GM23248 (cell line): Measurements from ENCODE around the gene C9orf85. TPM values are rescaled to one million over a fixed set of nuclear protein-coding genes. Genes with fewer than 3 reads are reported as not detected.
A peak's percentile ranks its signal among the peaks of the same experiment; 100 is the strongest.

Source experiments
- DNase-seq: peaks from one replicate; pipeline ENCODE4 v3.0.0-alpha.2; 2015
- H2AFZ ChIP-seq: fragments of 200-600 bp; sonication (generic); 2 replicates; pipeline ENCODE4 v1.6.1; 2016; ENCODE audit warnings: antibody characterized with exemption
- H3F3A ChIP-seq: fragments of 200-600 bp; sonication (generic); 2 replicates; pipeline ENCODE4 v1.6.1; 2016; ENCODE audit warnings: mild to moderate bottlenecking, antibody characterized with exemption, mixed run types; ENCODE audit not compliant: insufficient read depth
- H3K27ac ChIP-seq: fragments of 200-600 bp; sonication (generic); 2 replicates; pipeline ENCODE4 v1.5.1; 2016; ENCODE audit warnings: mild to moderate bottlenecking
- H3K27me3 ChIP-seq: fragments of 200-600 bp; sonication (generic); replicated peaks from 2 replicates; pipeline ENCODE4 v1.6.1; 2016; ENCODE audit warnings: mild to moderate bottlenecking; ENCODE audit not compliant: insufficient read depth
- H3K36me3 ChIP-seq: fragments of 200-600 bp; sonication (generic); 2 replicates; pipeline ENCODE4 v1.6.1; 2016; ENCODE audit warnings: low read depth, mild to moderate bottlenecking
- H3K4me1 ChIP-seq: fragments of 200-600 bp; sonication (generic); 2 replicates; pipeline ENCODE4 v1.6.1; 2016; ENCODE audit warnings: mild to moderate bottlenecking; ENCODE audit not compliant: insufficient read depth
- H3K4me2 ChIP-seq: fragments of 200-600 bp; sonication (generic); one replicate; pipeline ENCODE4 v1.6.1; 2016; ENCODE audit warnings: mild to moderate bottlenecking; ENCODE audit not compliant: unreplicated experiment
- H3K4me3 ChIP-seq: fragments of 200-600 bp; sonication (generic); 2 replicates; pipeline ENCODE4 v1.5.1; 2016; ENCODE audit warnings: mild to moderate bottlenecking
- H3K79me2 ChIP-seq: fragments of 200-600 bp; sonication (generic); 2 replicates; pipeline ENCODE4 v1.6.1; 2016; ENCODE audit warnings: mild to moderate bottlenecking; ENCODE audit not compliant: insufficient read depth
- H3K9ac ChIP-seq: fragments of 200-600 bp; sonication (generic); 2 replicates; pipeline ENCODE4 v1.6.1; 2016; ENCODE audit warnings: mild to moderate bottlenecking
- H3K9me2 ChIP-seq: fragments of 200-600 bp; sonication (generic); 2 replicates; pipeline ENCODE4 v1.6.1; 2016; ENCODE audit warnings: mixed run types, mild to moderate bottlenecking, moderate library complexity; ENCODE audit not compliant: insufficient read depth
- H3K9me3 ChIP-seq: fragments of 200-600 bp; sonication (generic); one replicate; pipeline ENCODE4 v1.6.1; 2017; ENCODE audit warnings: low read depth
- H4K20me1 ChIP-seq: fragments of 200-600 bp; sonication (generic); 2 replicates; pipeline ENCODE4 v1.6.0; 2016; ENCODE audit not compliant: insufficient read depth
- EZH2 ChIP-seq: fragments of 200-600 bp; sonication (generic); IDR thresholded peaks from 2 replicates; pipeline ENCODE4 v1.6.1; 2018; ENCODE audit warnings: antibody characterized with exemption, mild to moderate bottlenecking; ENCODE audit not compliant: insufficient read depth, poor library complexity, severe bottlenecking
- EZH2phosphoT487 ChIP-seq: fragments of 200-600 bp; sonication (generic); IDR thresholded peaks from 2 replicates; pipeline ENCODE4 v1.6.1; 2018; ENCODE audit warnings: antibody characterized with exemption, moderate library complexity, mild to moderate bottlenecking, low read depth; ENCODE audit not compliant: insufficient read depth
- WGBS, 2 experiments: methylation state at CpG; one replicate each; pipeline ENCODE4 v1.1.6; 2015 to 2017; ENCODE audit warnings: low lambda C conversion rate in 2 of 2, low coverage in 1 of 2; ENCODE audit errors: missing lambda C conversion rate in 2 of 2; 5-methylcytosine and 5-hydroxymethylcytosine counted together
- in situ Hi-C: fragments of 300-500 bp; cut with MboI; formaldehyde crosslinking; loops from 2 replicates; pipeline ENCODE4 v1.15.0; 2020
- polyA plus RNA-seq: library from polyadenylated mRNA; unstranded; fragments of >200 nt; fragmentation: Nextera tagmentation; extraction: Ambion mirVana; gene quantifications from 2 replicates; pipeline ENCODE4 v1.2.1, GENCODE V29; 2016
- total RNA-seq: library from RNA; depleted of rRNA; stranded (reverse); fragments of >200 nt; shearing (Covaris generic); gene quantifications from 2 replicates; pipeline ENCODE4 v1.2.3, GENCODE V29; 2014

Gene C9orf85
- total and polyA plus RNA-seq, 2 experiments from 2014 or later: 11.8 to 16.3 TPM

DNA sequence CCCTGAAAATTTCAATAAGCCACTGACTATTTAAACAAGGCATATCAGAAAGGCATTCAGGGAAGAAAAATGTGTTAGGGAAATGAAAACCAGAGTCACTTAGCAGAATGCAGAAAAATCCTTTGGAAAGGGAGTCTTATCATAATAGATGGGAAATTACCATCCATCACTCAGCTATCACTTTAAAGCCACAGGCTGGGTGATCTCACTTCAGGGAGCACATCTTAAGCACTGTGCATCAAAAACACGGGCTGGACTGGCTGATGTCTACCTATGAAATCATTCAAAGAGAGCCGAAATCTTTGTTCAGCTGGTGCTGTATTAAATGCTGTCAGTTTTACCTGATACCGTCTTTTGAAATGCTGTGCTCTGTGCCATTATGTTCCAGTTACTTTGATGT lies 75.5 kb downstream of the C9orf85 start:
- H3K27ac ChIP-seq: no peak overlapping the region
- H2AFZ ChIP-seq: no peak overlapping the region
- in situ Hi-C loops: no loop called here
- H3K36me3 ChIP-seq: no peaks in the 10 kb centered on the region
- H3K9ac ChIP-seq: no peak overlapping the region
- no peaks in the 10 kb centered on the region for H4K20me1 ChIP-seq
- TF ChIP-seq EZH2phosphoT487 (no peak), EZH2 (no peak)
- H3K9me2 ChIP-seq: no peaks in the 10 kb centered on the region
- H3K79me2 ChIP-seq: no peaks in the 10 kb centered on the region
- 48 to 50% methylated on average over 3 of the region's 3 CpGs for WGBS, 2 experiments
- no peaks in the 10 kb centered on the region for H3K9me3 ChIP-seq
- no peaks in the 10 kb centered on the region for H3K27me3 ChIP-seq
- no peak overlapping the region for H3K4me2 ChIP-seq
- H3K4me1 ChIP-seq: peaks cover 23% of the 10 kb centered on the region
- no peak for DNase-seq
- H3K4me3 ChIP-seq: no peak overlapping the region
- H3F3A ChIP-seq: peaks cover 11% of the 10 kb centered on the region; the same call in 1 of the 2 replicates

GRCh38 chr9:71987471-71988371 lies 76.3 kb downstream of the C9orf85 start:
- Histone ChIP-seq H3K27ac (no peak overlapping the region), H3K27me3 (no peaks in the 10 kb centered on the region)
- in situ Hi-C loops: no loop called here

GRCh38 chr9:71990466-71990865 lies 79.0 kb downstream of the C9orf85 start:
- DNase-seq: peak; percentile 60
- no peaks in the 10 kb centered on the region for H3K9me2 ChIP-seq

More at GRCh38 chr9:71987471-71988371, 76.3 kb downstream of the C9orf85 start:
- Histone ChIP-seq H3K36me3 (no peaks in the 10 kb centered on the region), H3F3A (peaks cover 11% of the 10 kb centered on the region; the same call in 1 of the 2 replicates), H3K4me2 (no peak overlapping the region), H3K9ac (no peak overlapping the region), H4K20me1 (no peaks in the 10 kb centered on the region), H3K9me3 (no peaks in the 10 kb centered on the region), H3K4me3 (no peak overlapping the region), H3K9me2 (no peaks in the 10 kb centered on the region), H2AFZ (no peak overlapping the region), H3K79me2 (no peaks in the 10 kb centered on the region), H3K4me1 (peaks cover 23% of the 10 kb centered on the region)
- TF ChIP-seq EZH2phosphoT487 (no peak), EZH2 (no peak)
- WGBS, 2 experiments: 86 to 87% methylated on average over 11 of the region's 11 CpGs
- DNase-seq: no peak

GRCh38 chr9:72005451-72005850 lies 94.0 kb downstream of the C9orf85 start:
- no peak overlapping the region for H3K4me2 ChIP-seq
- H3K79me2 ChIP-seq: no peaks in the 10 kb centered on the region
- H3K9me3 ChIP-seq: no peaks in the 10 kb centered on the region
- no peaks in the 10 kb centered on the region for H3K9me2 ChIP-seq
- DNase-seq: no peak
- no peak overlapping the region for H3K4me3 ChIP-seq
- no peaks in the 10 kb centered on the region for H3K27me3 ChIP-seq
- H3K36me3 ChIP-seq: no peaks in the 10 kb centered on the region
- TF ChIP-seq EZH2phosphoT487 (no peak), EZH2 (no peak)
- no peaks in the 10 kb centered on the region for H3F3A ChIP-seq
- no peak overlapping the region for H3K9ac ChIP-seq
- in situ Hi-C loops: no loop called here
- no peak overlapping the region for H2AFZ ChIP-seq
- peaks cover 7% of the 10 kb centered on the region; the same call in 1 of the 2 replicates for H3K4me1 ChIP-seq
- no peaks in the 10 kb centered on the region for H4K20me1 ChIP-seq
- no peak overlapping the region for H3K27ac ChIP-seq

More at GRCh38 chr9:71990466-71990865, 79.0 kb downstream of the C9orf85 start:
- TF ChIP-seq EZH2phosphoT487: no peak
- no peak for TF ChIP-seq EZH2
- Histone ChIP-seq H2AFZ (no peak overlapping the region), H4K20me1 (no peaks in the 10 kb centered on the region), H3K4me3 (no peak overlapping the region), H3K4me1 (peaks cover 13% of the 10 kb centered on the region), H3K36me3 (no peaks in the 10 kb centered on the region), H3K27ac (no peak overlapping the region), H3K4me2 (no peak overlapping the region), H3K79me2 (no peaks in the 10 kb centered on the region), H3K9ac (no peak overlapping the region), H3F3A (peaks cover 11% of the 10 kb centered on the region; the same call in 1 of the 2 replicates), H3K9me3 (no peaks in the 10 kb centered on the region), H3K27me3 (no peaks in the 10 kb centered on the region)
- in situ Hi-C loops: no loop called here
- 4 to 13% methylated on average over 1 of the region's 1 CpG for WGBS, 2 experiments
